Neural cell (in vitro differentiated cells): ENCODE data around the gene KIFAP3. TPM values are rescaled to one million over a fixed set of nuclear protein-coding genes. Genes with fewer than 3 reads are reported as not detected.

ENCODE experiments used
- H2AFZ ChIP-seq: fragments of 200-600, 300-800 bp; sonication (generic), shearing (Covaris generic); 2 replicates; pipeline ENCODE4 v1.6.0; 2014; ENCODE audit warnings: low read depth, mild to moderate bottlenecking, antibody characterized with exemption, low read length, moderate library complexity
- H3F3A ChIP-seq: fragments of 200-600 bp; shearing (Covaris generic); 2 replicates; pipeline ENCODE4 v1.6.1; 2016; ENCODE audit warnings: mild to moderate bottlenecking, moderate library complexity, mixed read lengths, antibody characterized with exemption, low read length; ENCODE audit not compliant: insufficient read depth, poor library complexity, severe bottlenecking
- H3K27ac ChIP-seq: fragments of 200-600, 300-800 bp; sonication (generic), shearing (Covaris generic); 2 replicates; pipeline ENCODE4 v1.5.1; 2014; ENCODE audit warnings: mild to moderate bottlenecking, low read length, moderate library complexity
- H3K27me3 ChIP-seq: fragments of 300-800, 200-600 bp; sonication (generic), shearing (Covaris generic); 2 replicates; pipeline ENCODE4 v1.6.0; 2014; ENCODE audit warnings: mild to moderate bottlenecking, low read depth, low read length, moderate library complexity; ENCODE audit not compliant: insufficient read depth
- H3K36me3 ChIP-seq: fragments of 300-800, 200-600 bp; sonication (generic), shearing (Covaris generic); 2 replicates; pipeline ENCODE4 v1.5.1; 2014; ENCODE audit warnings: mild to moderate bottlenecking, antibody characterized with exemption, low read length, moderate library complexity; ENCODE audit not compliant: insufficient read depth
- H3K4me2 ChIP-seq: fragments of 300-800, 200-600 bp; sonication (generic), shearing (Covaris generic); 2 replicates; pipeline ENCODE4 v1.6.0; 2014; ENCODE audit warnings: mild to moderate bottlenecking, low read length
- H3K4me3 ChIP-seq: fragments of 300-800, 200-600 bp; sonication (generic), shearing (Covaris generic); 2 replicates; pipeline ENCODE4 v1.5.1; 2014; ENCODE audit warnings: mild to moderate bottlenecking, low read length, moderate library complexity
- H3K79me2 ChIP-seq: fragments of 200-600 bp; shearing (Covaris generic); replicated peaks from 2 replicates; pipeline ENCODE4 v1.6.0; 2014; ENCODE audit warnings: mild to moderate bottlenecking, low read length, moderate library complexity; ENCODE audit not compliant: insufficient read depth
- H3K9ac ChIP-seq: fragments of 300-800, 200-600 bp; sonication (generic), shearing (Covaris generic); 2 replicates; pipeline ENCODE4 v1.6.1; 2016; ENCODE audit warnings: mild to moderate bottlenecking, low read length, mixed read lengths
- H3K9me2 ChIP-seq: fragments of 200-600 bp; shearing (Covaris generic); 2 replicates; pipeline ENCODE4 v1.6.1; 2016; ENCODE audit warnings: mild to moderate bottlenecking, low read length, mixed read lengths; ENCODE audit not compliant: insufficient read depth
- H3K9me3 ChIP-seq: fragments of 200-600, 300-800 bp; sonication (generic), shearing (Covaris generic); 2 replicates; pipeline ENCODE4 v1.6.1; 2016; ENCODE audit warnings: mild to moderate bottlenecking, mixed run types, low read length, moderate library complexity, mixed read lengths
- H4K20me1 ChIP-seq: fragments of 200-600 bp; shearing (Covaris generic); 2 replicates; pipeline ENCODE4 v1.6.1; 2016; ENCODE audit warnings: mild to moderate bottlenecking, mixed run types; ENCODE audit not compliant: insufficient read depth
- CTCF ChIP-seq: fragments of 450-650 bp; IDR thresholded peaks from 2 replicates; pipeline ENCODE4 v1.5.1; 2014; ENCODE audit warnings: antibody characterized with exemption, mild to moderate bottlenecking, moderate library complexity; ENCODE audit not compliant: poor library complexity, severe bottlenecking
- EP300 ChIP-seq: fragments of 450-650 bp; conservative IDR thresholded peaks from 2 replicates; pipeline ENCODE4 v1.6.1; 2014; ENCODE audit warnings: antibody characterized with exemption, mild to moderate bottlenecking, moderate library complexity; ENCODE audit not compliant: poor library complexity, severe bottlenecking
- EZH2 ChIP-seq: fragments of 200-600, 300-800 bp; shearing (Covaris generic), sonication (generic); IDR thresholded peaks from 2 replicates; pipeline ENCODE4 v1.6.1; 2014; ENCODE audit warnings: antibody characterized with exemption, low read length, borderline replicate concordance, mild to moderate bottlenecking; ENCODE audit not compliant: insufficient read depth, poor library complexity, severe bottlenecking
- MXI1 ChIP-seq: fragments of 450-650 bp; conservative IDR thresholded peaks from 2 replicates; pipeline ENCODE4 v1.6.1; 2014; ENCODE audit warnings: antibody characterized with exemption, mild to moderate bottlenecking; ENCODE audit not compliant: poor library complexity, severe bottlenecking
- POLR2AphosphoS5 ChIP-seq: IDR thresholded peaks from 2 replicates; pipeline ENCODE4 v1.6.1; 2012
- RAD21 ChIP-seq: fragments of 450-650 bp; conservative IDR thresholded peaks from 2 replicates; pipeline ENCODE4 v1.6.1; 2014; ENCODE audit warnings: antibody characterized with exemption, mild to moderate bottlenecking, moderate library complexity
- REST ChIP-seq: IDR thresholded peaks from 2 replicates; pipeline ENCODE4 v1.6.1; 2012; ENCODE audit warnings: borderline replicate concordance
- SMC3 ChIP-seq: fragments of 450-650 bp; conservative IDR thresholded peaks from 2 replicates; pipeline ENCODE4 v1.6.1; 2014; ENCODE audit warnings: antibody characterized with exemption, mild to moderate bottlenecking, moderate library complexity; ENCODE audit not compliant: poor library complexity
- TAF1 ChIP-seq: IDR thresholded peaks from 2 replicates; pipeline ENCODE4 v1.6.1; 2012; ENCODE audit warnings: low read depth
- polyA plus RNA-seq: library from polyadenylated mRNA; depleted of rRNA; stranded (reverse); fragments of >200 nt; gene quantifications from 2 replicates; pipeline ENCODE4 v1.2.3, GENCODE V29; 2014

The KIFAP3 gene
- polyA plus RNA-seq, 1 donor from 2014 or later = 256 TPM

GRCh38 chr1:169877800-169878491 is 196.5 kb downstream of the KIFAP3 start:
- Histone ChIP-seq H4K20me1 (no peaks in the 10 kb centered on the region), H3K36me3 (peaks cover 8% of the 10 kb centered on the region), H3K9me2 (no peaks in the 10 kb centered on the region), H3K27me3 (no peaks in the 10 kb centered on the region), H3K9ac (no peak overlapping the region), H3K9me3 (no peaks in the 10 kb centered on the region), H3K4me2 (no peak overlapping the region), H3K27ac (no peak overlapping the region), H3F3A (no peaks in the 10 kb centered on the region), H2AFZ (no peak overlapping the region), H3K79me2 (no peaks in the 10 kb centered on the region), H3K4me3 (no peak overlapping the region)
- TF ChIP-seq EP300 (no peak), REST (no peak), SMC3 (no peak), RAD21 (no peak), POLR2AphosphoS5 (no peak), CTCF (no peak), TAF1 (no peak), EZH2 (no peak)

GRCh38 chr1:169874229-169874628 is 200.3 kb downstream of the KIFAP3 start:
- no peak for TF ChIP-seq EP300
- no peak for TF ChIP-seq RAD21
- no peak for TF ChIP-seq CTCF
- no peak for TF ChIP-seq POLR2AphosphoS5
- TF ChIP-seq MXI1 = no peak
- TF ChIP-seq EZH2 = no peak
- no peak for TF ChIP-seq TAF1
- TF ChIP-seq SMC3 = no peak
- TF ChIP-seq REST = no peak
- Histone ChIP-seq H3K9me2 (no peaks in the 10 kb centered on the region), H3K4me3 (no peak overlapping the region), H3K27me3 (no peaks in the 10 kb centered on the region), H2AFZ (no peak overlapping the region), H3K9me3 (no peaks in the 10 kb centered on the region), H3K79me2 (no peaks in the 10 kb centered on the region), H4K20me1 (no peaks in the 10 kb centered on the region), H3K9ac (no peak overlapping the region), H3K4me2 (no peak overlapping the region), H3K36me3 (peaks cover 8% of the 10 kb centered on the region), H3F3A (no peaks in the 10 kb centered on the region), H3K27ac (no peak overlapping the region)
